HepG2 (cell line): ENCODE measurements around the gene TFB1M.

Experiments
- IKZF1 ChIP-seq: fragments of 450-650 bp; IDR thresholded peaks from 2 replicates; pipeline ENCODE4 v1.7.1; 2016
- NCOR1 ChIP-seq: fragments of 200-600 bp; sonication (generic); IDR thresholded peaks from 2 replicates; pipeline ENCODE4 v1.7.0; 2017; ENCODE audit warnings: antibody characterized with exemption, low read length, borderline replicate concordance
- NR3C1 ChIP-seq: sonication (generic); formaldehyde crosslinking; IDR thresholded peaks from 2 replicates; pipeline ENCODE4 v1.4.0; 2020; ENCODE audit warnings: missing genetic modification reagents
- POLR2A ChIP-seq, 2 experiments: IDR thresholded peaks; 2 replicates each; pipeline ENCODE4 v1.6.1; 2011; ENCODE audit warnings: low read depth in 2 of 2, low read length in 2 of 2, mild to moderate bottlenecking in 1 of 2, moderate library complexity in 1 of 2; ENCODE audit not compliant: insufficient read depth in 1 of 2

GRCh38 chr6:155224618-155225017 is 89.7 kb downstream of the TFB1M start:
- no peak for TF ChIP-seq NCOR1
- no peak for TF ChIP-seq NR3C1
- no peak for TF ChIP-seq IKZF1
- no peak for TF ChIP-seq POLR2A (IDR thresholded peaks at IDR 0.05; ENCODE audit: insufficient read depth in 1 of 2, low read depth in 2 of 2, low read length in 2 of 2)
